GM12873 (cell line): ENCODE data around the gene MPC1L.

Experiments
- CTCF ChIP-seq: IDR thresholded peaks from 2 replicates; pipeline ENCODE4 v1.5.1; 2012; ENCODE audit warnings: low read depth, mild to moderate bottlenecking, moderate library complexity, low read length, control low read depth; ENCODE audit not compliant: insufficient read depth; ENCODE audit errors: missing control alignments

The MPC1L gene

GRCh38 chrX:40623139-40623536 lies at the start of gene MPC1L:
Gene MPC1L, plus strand, starts transcription at chrX:40623428. Its CDS starts 138 bp downstream, at chrX:40623566.
- no peak for TF ChIP-seq CTCF

- peak; percentile 70 for TF ChIP-seq CTCF
Measured at GRCh38 chrX:40573763-40574162, 49.5 kb upstream of the MPC1L start.

- TF ChIP-seq CTCF: no peak
Measured at GRCh38 chrX:40576291-40576690, 46.9 kb upstream of the MPC1L start.

GRCh38 chrX:40578039-40578695 lies 45.1 kb upstream of the MPC1L start:
- TF ChIP-seq CTCF: no peak

DNA sequence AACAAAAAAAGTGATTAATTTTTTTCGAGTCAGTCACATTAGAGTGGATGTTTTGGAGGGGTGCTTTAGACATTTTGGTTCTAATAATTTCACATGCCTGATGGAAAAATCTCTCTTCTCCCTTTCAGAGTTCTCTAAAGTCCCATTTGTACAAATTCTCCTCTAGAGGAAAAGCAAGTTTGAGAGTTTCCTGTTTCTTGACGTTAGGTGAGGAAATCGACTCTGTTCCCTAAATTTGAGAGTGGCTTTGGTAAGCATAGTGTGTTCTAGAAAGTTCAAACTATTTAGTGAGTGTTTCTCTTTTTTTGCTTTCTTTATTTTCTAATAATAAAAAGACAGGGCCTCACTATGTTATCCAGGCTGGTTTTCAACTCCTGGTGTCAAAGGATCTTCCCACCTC lies 44.1 kb upstream of the MPC1L start:
- TF ChIP-seq CTCF: no peak

GRCh38 chrX:40579900-40580536 lies 43.2 kb upstream of the MPC1L start:
- no peak for TF ChIP-seq CTCF

DNA sequence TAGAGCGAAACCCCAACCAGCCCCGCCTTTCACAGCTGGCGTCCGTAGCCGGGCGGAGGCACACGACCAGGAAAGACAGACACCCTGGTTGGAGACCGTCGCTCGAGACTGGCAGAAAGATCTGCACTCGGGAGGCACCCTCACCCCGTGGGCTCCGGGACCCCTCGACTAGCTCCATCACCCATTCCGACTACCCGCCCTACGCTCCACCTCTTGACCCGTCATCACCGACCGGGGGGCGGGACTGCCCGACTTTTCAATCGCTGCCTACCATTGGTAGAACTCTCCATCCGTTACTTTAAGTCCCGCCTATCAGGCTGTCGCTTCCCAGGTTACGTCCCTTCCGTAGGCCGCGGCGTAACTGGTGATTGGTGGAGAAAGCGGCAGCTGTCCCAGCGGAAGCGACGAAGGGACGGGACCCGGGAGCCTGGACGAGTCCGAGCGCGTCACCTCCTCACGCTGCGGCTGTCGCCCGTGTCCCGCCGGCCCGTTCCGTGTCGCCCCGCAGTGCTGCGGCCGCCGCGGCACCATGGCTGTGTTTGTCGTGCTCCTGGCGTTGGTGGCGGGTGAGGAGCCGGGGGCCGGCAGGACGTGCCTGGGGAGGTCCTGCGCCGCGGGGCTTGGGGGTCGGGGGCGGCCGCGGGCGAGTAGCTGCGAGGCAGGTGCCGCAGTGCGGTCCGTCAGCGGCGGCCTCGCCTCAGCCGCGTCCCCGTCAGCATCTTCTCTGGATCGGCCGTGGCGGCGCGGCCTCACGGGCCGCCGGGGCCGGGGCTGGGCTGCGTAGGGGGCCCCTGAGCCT lies 42.5 kb upstream of the MPC1L start, which contains the start of gene ATP6AP2:
Gene ATP6AP2, plus strand, starts transcription at position 434 of the 799 bp plus-strand sequence. Its CDS starts 96 bp downstream, at position 530.
- no peak for TF ChIP-seq CTCF
